RWPE2 (cell line): ENCODE data around the gene TMC3.

Source experiments
- ATAC-seq: fragments of 200-7000 bp; cut with Tn5 transposase; 3 replicates; pipeline ENCODE4 v1.9.1; 2021; ENCODE audit warnings: low read depth
- DNase-seq: peaks from one replicate; pipeline ENCODE4 v3.0.0-alpha.2; 2020; ENCODE audit warnings: low spot score
- H3K27ac ChIP-seq: fragments of 450-650 bp; 2 replicates; pipeline ENCODE4 v1.5.1; 2017; ENCODE audit warnings: mild to moderate bottlenecking; ENCODE audit not compliant: poor library complexity, severe bottlenecking
- H3K27me3 ChIP-seq: fragments of 250-450 bp; sonication (Bioruptor Pico); 2 replicates; pipeline ENCODE4 v1.5.1; 2021; ENCODE audit warnings: mild to moderate bottlenecking, moderate library complexity; ENCODE audit not compliant: insufficient read depth, poor library complexity, severe bottlenecking
- H3K36me3 ChIP-seq: fragments of 250-450 bp; sonication (Bioruptor Pico); 2 replicates; pipeline ENCODE4 v1.5.1; 2020; ENCODE audit warnings: low read depth, mild to moderate bottlenecking, moderate library complexity
- H3K4me1 ChIP-seq: fragments of 250-450 bp; sonication (Bioruptor Pico); 2 replicates; pipeline ENCODE4 v1.5.1; 2021; ENCODE audit warnings: mild to moderate bottlenecking, moderate library complexity; ENCODE audit not compliant: insufficient read depth, poor library complexity, severe bottlenecking
- H3K4me3 ChIP-seq: fragments of 250-450 bp; sonication (Bioruptor Pico); 2 replicates; pipeline ENCODE4 v1.5.1; 2021; ENCODE audit warnings: mild to moderate bottlenecking, moderate library complexity; ENCODE audit not compliant: severe bottlenecking
- H3K9me3 ChIP-seq: fragments of 250-450 bp; sonication (Bioruptor Pico); 2 replicates; pipeline ENCODE4 v1.5.1; 2021; ENCODE audit warnings: mild to moderate bottlenecking, moderate library complexity; ENCODE audit not compliant: severe bottlenecking
- TF ChIP-seq, protein P1 (sequence below): fragments of 450-650 bp; IDR thresholded peaks from one replicate; pipeline ENCODE4 v1.5.1; 2017; ENCODE audit warnings: mild to moderate bottlenecking, moderate library complexity; ENCODE audit not compliant: poor library complexity, severe bottlenecking

The TMC3 gene

GRCh38 chr15:81413851-81414250, 39.8 kb upstream of the TMC3 start:
- H3K36me3 ChIP-seq: no peaks in the 10 kb centered on the region
- H3K4me3 ChIP-seq: no peak overlapping the region
- TF ChIP-seq, protein P1, sequence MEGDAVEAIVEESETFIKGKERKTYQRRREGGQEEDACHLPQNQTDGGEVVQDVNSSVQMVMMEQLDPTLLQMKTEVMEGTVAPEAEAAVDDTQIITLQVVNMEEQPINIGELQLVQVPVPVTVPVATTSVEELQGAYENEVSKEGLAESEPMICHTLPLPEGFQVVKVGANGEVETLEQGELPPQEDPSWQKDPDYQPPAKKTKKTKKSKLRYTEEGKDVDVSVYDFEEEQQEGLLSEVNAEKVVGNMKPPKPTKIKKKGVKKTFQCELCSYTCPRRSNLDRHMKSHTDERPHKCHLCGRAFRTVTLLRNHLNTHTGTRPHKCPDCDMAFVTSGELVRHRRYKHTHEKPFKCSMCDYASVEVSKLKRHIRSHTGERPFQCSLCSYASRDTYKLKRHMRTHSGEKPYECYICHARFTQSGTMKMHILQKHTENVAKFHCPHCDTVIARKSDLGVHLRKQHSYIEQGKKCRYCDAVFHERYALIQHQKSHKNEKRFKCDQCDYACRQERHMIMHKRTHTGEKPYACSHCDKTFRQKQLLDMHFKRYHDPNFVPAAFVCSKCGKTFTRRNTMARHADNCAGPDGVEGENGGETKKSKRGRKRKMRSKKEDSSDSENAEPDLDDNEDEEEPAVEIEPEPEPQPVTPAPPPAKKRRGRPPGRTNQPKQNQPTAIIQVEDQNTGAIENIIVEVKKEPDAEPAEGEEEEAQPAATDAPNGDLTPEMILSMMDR: no peak
- DNase-seq (no peak), ATAC-seq (no peak)
- no peak overlapping the region for H3K27ac ChIP-seq
- no peaks in the 10 kb centered on the region for H3K9me3 ChIP-seq
- H3K27me3 ChIP-seq: no peaks in the 10 kb centered on the region
- H3K4me1 ChIP-seq: no peaks in the 10 kb centered on the region

DNA sequence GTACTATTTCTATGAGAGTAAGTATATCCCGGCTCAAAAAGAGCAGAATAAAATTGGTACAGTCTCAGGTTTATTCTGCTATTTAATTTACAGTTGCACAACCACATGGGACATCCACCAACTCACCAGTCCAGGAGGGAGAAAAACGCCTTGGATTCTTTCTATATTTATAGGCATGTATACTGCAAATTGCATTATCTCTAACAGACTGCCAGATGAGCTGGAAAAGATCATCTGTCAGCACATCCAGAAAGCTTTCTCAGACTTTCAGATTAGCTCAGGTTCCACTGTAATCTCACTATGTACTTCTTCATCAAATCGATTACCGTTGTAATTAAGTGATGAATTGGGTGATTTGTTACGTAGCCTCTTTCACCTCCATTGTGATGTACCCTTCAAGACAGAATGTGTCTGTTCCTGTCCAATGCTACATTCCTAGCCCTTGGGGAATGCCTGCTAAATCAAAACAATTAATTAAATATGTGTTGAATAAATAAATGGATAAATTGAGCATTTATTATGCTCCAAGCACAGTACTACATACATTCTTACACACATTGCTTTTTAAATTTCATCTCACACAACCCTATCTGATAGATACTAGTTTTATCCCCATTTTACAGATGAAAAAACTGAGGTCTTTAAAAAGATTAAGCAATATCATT, 38.1 kb upstream of the TMC3 start:
- H3K36me3 ChIP-seq: no peaks in the 10 kb centered on the region

GRCh38 chr15:81411051-81411450, 37.0 kb upstream of the TMC3 start:
- Histone ChIP-seq H3K9me3 (no peaks in the 10 kb centered on the region), H3K27ac (no peak overlapping the region), H3K4me1 (no peaks in the 10 kb centered on the region), H3K4me3 (no peak overlapping the region), H3K27me3 (peaks cover 9% of the 10 kb centered on the region), H3K36me3 (no peaks in the 10 kb centered on the region)
- TF ChIP-seq, protein P1: no peak
- DNase-seq (no peak), ATAC-seq (no peak)

More for the DNA sequence above, 38.1 kb upstream of the TMC3 start:
- H3K27ac ChIP-seq: no peak overlapping the region
- H3K4me1 ChIP-seq: no peaks in the 10 kb centered on the region
- ATAC-seq: no peak
- TF ChIP-seq, protein P1: no peak
- H3K4me3 ChIP-seq: no peak overlapping the region
- no peak for DNase-seq
- peaks cover 4% of the 10 kb centered on the region for H3K27me3 ChIP-seq
- no peaks in the 10 kb centered on the region for H3K9me3 ChIP-seq

GRCh38 chr15:81410318-81410753, 36.3 kb upstream of the TMC3 start:
- DNase-seq (no peak), ATAC-seq (peak; percentile 79)
- Histone ChIP-seq H3K27me3 (peaks cover 9% of the 10 kb centered on the region), H3K36me3 (no peaks in the 10 kb centered on the region), H3K27ac (no peak overlapping the region), H3K4me1 (no peaks in the 10 kb centered on the region), H3K9me3 (no peaks in the 10 kb centered on the region), H3K4me3 (no peak overlapping the region)
- TF ChIP-seq, protein P1: peak; percentile 95

DNA sequence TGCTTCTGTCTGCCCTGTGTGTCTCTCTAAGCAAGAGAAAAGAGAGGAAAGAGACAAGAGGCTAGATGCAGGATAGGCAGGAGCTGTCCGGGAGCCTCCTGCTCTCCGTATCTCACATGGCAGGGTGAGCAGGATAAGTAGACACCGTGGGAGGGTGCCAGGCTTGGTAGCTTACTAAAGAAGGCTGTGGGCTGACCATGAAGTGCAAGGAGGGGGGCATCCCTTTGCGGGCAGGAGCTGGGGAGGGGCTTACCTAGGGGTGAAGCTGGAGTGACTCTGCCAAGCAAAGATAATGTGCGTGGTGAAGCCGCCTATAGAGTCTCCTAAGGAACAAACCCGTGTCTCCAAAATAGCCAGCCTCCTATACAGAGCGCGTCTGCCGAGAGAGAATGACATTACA, 33.7 kb upstream of the TMC3 start:
- H3K4me1 ChIP-seq: no peaks in the 10 kb centered on the region
- no peak overlapping the region for H3K4me3 ChIP-seq
- no peak for DNase-seq
- TF ChIP-seq, protein P1: no peak
- H3K27me3 ChIP-seq: peaks cover 9% of the 10 kb centered on the region
- H3K36me3 ChIP-seq: no peaks in the 10 kb centered on the region
- no peaks in the 10 kb centered on the region for H3K9me3 ChIP-seq
- H3K27ac ChIP-seq: no peak overlapping the region
- ATAC-seq: peak; percentile 18; the same call in 1 of the 3 replicates
